ENCODE measurements around the gene GABBR2.

DNA sequence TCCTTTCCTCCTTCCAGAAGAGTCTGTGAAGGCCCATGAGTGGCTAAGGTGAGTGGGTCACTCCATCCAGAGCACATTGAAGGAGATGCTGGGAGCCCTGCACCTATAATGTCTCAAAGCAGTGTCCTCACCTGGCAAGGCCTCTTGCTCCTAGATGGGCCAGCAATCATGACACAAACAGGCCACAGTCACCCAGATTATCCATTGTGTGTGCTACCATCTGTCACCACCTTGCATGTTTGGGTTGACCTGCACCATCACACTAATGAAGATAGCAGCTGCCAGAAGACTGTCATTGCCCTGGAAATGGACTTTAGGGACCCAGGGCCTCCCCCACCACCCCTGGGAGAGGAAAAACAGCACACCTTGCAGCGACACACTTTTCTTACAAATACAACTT is 69.6 kb downstream of the GABBR2 start:
- TF ChIP-seq, protein P1, sequence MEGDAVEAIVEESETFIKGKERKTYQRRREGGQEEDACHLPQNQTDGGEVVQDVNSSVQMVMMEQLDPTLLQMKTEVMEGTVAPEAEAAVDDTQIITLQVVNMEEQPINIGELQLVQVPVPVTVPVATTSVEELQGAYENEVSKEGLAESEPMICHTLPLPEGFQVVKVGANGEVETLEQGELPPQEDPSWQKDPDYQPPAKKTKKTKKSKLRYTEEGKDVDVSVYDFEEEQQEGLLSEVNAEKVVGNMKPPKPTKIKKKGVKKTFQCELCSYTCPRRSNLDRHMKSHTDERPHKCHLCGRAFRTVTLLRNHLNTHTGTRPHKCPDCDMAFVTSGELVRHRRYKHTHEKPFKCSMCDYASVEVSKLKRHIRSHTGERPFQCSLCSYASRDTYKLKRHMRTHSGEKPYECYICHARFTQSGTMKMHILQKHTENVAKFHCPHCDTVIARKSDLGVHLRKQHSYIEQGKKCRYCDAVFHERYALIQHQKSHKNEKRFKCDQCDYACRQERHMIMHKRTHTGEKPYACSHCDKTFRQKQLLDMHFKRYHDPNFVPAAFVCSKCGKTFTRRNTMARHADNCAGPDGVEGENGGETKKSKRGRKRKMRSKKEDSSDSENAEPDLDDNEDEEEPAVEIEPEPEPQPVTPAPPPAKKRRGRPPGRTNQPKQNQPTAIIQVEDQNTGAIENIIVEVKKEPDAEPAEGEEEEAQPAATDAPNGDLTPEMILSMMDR (conservative IDR thresholded peaks at IDR 0.05): no peak
- TF ChIP-seq EZH2 (IDR thresholded peaks at IDR 0.05; ENCODE audit: low read depth): no peak
